ENCODE results near the gene CBLB.

CBLB gene

DNA sequence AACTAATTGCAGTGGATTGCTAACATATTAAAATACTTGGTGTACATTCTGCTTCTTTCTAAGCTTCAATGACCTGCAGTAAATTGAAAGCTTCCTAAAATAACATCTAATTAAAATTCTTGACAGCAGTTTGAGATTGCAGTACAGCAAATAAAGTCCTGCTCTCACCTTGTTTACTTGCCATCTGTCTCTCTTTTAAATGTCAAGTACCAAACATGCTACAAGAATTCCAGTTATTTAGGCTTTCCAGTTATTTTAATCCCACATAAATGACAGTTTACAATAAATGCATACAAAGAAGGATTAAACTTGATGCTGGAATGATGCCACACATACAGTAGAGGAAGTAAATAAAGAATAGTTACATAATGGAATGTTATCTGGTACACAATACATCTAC is 33.2 kb downstream of the CBLB start:
- H3K4me1 ChIP-seq (ENCODE audit: control insufficient read depth, insufficient read depth, low read length, unreplicated experiment), result peaks cover 31% of the 10 kb centered on the region
- peaks cover 8% of the 10 kb centered on the region for H3K79me2 ChIP-seq (ENCODE audit: control insufficient read depth, insufficient read depth, low read length, unreplicated experiment)
- H3K27ac ChIP-seq (ENCODE audit: low read depth, low read length), result peak overlapping the region; percentile 87
- H2AFZ ChIP-seq (ENCODE audit: low read length, unreplicated experiment), result no peak overlapping the region
- no peaks in the 10 kb centered on the region for H3K27me3 ChIP-seq (ENCODE audit: insufficient read depth, low read length)
- H3K36me3 ChIP-seq (ENCODE audit: insufficient read depth, low read length), result peaks cover 22% of the 10 kb centered on the region; the same call in 1 of the 2 replicates
- peak overlapping the region; percentile 60 for H3K4me3 ChIP-seq (ENCODE audit: low read depth, low read length)

GRCh38 chr3:105834768-105835167 is 34.0 kb downstream of the CBLB start:
- Histone ChIP-seq H3K27me3 (ENCODE audit: insufficient read depth, low read length) (no peaks in the 10 kb centered on the region), H3K4me1 (ENCODE audit: control insufficient read depth, insufficient read depth, low read length, unreplicated experiment) (peaks cover 36% of the 10 kb centered on the region), H3K79me2 (ENCODE audit: control insufficient read depth, insufficient read depth, low read length, unreplicated experiment) (peaks cover 8% of the 10 kb centered on the region), H3K36me3 (ENCODE audit: insufficient read depth, low read length) (peaks cover 22% of the 10 kb centered on the region; the same call in 1 of the 2 replicates), H2AFZ (ENCODE audit: low read length, unreplicated experiment) (no peak overlapping the region), H3K4me3 (ENCODE audit: low read depth, low read length) (no peak overlapping the region), H3K27ac (ENCODE audit: low read depth, low read length) (peak overlapping the region; percentile 87)

GRCh38 chr3:105832644-105833043 is 36.2 kb downstream of the CBLB start:
- H3K27ac ChIP-seq (ENCODE audit: low read depth, low read length), result no peak overlapping the region
- peaks cover 8% of the 10 kb centered on the region for H3K79me2 ChIP-seq (ENCODE audit: control insufficient read depth, insufficient read depth, low read length, unreplicated experiment)
- no peak overlapping the region for H2AFZ ChIP-seq (ENCODE audit: low read length, unreplicated experiment)
- H3K36me3 ChIP-seq (ENCODE audit: insufficient read depth, low read length), result peaks cover 22% of the 10 kb centered on the region; the same call in 1 of the 2 replicates
- H3K4me1 ChIP-seq (ENCODE audit: control insufficient read depth, insufficient read depth, low read length, unreplicated experiment), result peaks cover 54% of the 10 kb centered on the region
- no peaks in the 10 kb centered on the region for H3K27me3 ChIP-seq (ENCODE audit: insufficient read depth, low read length)
- no peak overlapping the region for H3K4me3 ChIP-seq (ENCODE audit: low read depth, low read length)

DNA sequence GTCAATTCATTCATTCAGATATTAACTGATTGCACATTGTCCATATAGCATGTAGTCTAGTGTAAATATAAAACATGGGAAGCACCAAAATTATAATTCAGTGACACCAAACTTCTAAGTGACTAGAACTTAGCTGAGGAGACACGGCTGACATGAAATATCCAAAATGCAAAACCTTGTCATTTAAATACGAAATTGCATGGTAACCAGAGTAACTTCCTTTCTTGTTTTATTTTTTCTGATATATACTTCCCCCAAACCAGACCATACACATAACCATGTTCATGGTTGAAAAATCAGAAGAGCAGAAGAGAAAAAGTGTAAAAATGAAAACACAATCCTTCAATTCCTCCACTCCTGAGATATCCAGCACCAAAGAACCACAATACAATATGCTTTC is 38.0 kb downstream of the CBLB start:
- H3K27ac ChIP-seq (ENCODE audit: low read depth, low read length), result peak overlapping the region; percentile 79
- no peak overlapping the region for H3K4me3 ChIP-seq (ENCODE audit: low read depth, low read length)
- H2AFZ ChIP-seq (ENCODE audit: low read length, unreplicated experiment), result no peak overlapping the region
- peaks cover 22% of the 10 kb centered on the region; the same call in 1 of the 2 replicates for H3K36me3 ChIP-seq (ENCODE audit: insufficient read depth, low read length)
- peaks cover 45% of the 10 kb centered on the region for H3K4me1 ChIP-seq (ENCODE audit: control insufficient read depth, insufficient read depth, low read length, unreplicated experiment)
- peaks cover 6% of the 10 kb centered on the region for H3K79me2 ChIP-seq (ENCODE audit: control insufficient read depth, insufficient read depth, low read length, unreplicated experiment)
- no peaks in the 10 kb centered on the region for H3K27me3 ChIP-seq (ENCODE audit: insufficient read depth, low read length)

- peak overlapping the region; percentile 79 for H3K27ac ChIP-seq (ENCODE audit: low read depth, low read length)
- no peaks in the 10 kb centered on the region for H3K27me3 ChIP-seq (ENCODE audit: insufficient read depth, low read length)
- peaks cover 22% of the 10 kb centered on the region; the same call in 1 of the 2 replicates for H3K36me3 ChIP-seq (ENCODE audit: insufficient read depth, low read length)
- H3K4me1 ChIP-seq (ENCODE audit: control insufficient read depth, insufficient read depth, low read length, unreplicated experiment), result peaks cover 37% of the 10 kb centered on the region
- peaks cover 4% of the 10 kb centered on the region for H3K79me2 ChIP-seq (ENCODE audit: control insufficient read depth, insufficient read depth, low read length, unreplicated experiment)
- H3K4me3 ChIP-seq (ENCODE audit: low read depth, low read length), result no peak overlapping the region
- no peak overlapping the region for H2AFZ ChIP-seq (ENCODE audit: low read length, unreplicated experiment)
These were observed 38.8 kb downstream of the CBLB start for GRCh38 chr3:105829871-105830622.

- H3K4me3 ChIP-seq (ENCODE audit: low read depth, low read length), result no peak overlapping the region
- peaks cover 22% of the 10 kb centered on the region; the same call in 1 of the 2 replicates for H3K36me3 ChIP-seq (ENCODE audit: insufficient read depth, low read length)
- peaks cover 4% of the 10 kb centered on the region for H3K79me2 ChIP-seq (ENCODE audit: control insufficient read depth, insufficient read depth, low read length, unreplicated experiment)
- H3K27me3 ChIP-seq (ENCODE audit: insufficient read depth, low read length), result no peaks in the 10 kb centered on the region
- H2AFZ ChIP-seq (ENCODE audit: low read length, unreplicated experiment), result no peak overlapping the region
- peak overlapping the region; percentile 92 for H3K27ac ChIP-seq (ENCODE audit: low read depth, low read length)
- peaks cover 39% of the 10 kb centered on the region for H3K4me1 ChIP-seq (ENCODE audit: control insufficient read depth, insufficient read depth, low read length, unreplicated experiment)
These were observed 39.6 kb downstream of the CBLB start for GRCh38 chr3:105829229-105829628.

DNA sequence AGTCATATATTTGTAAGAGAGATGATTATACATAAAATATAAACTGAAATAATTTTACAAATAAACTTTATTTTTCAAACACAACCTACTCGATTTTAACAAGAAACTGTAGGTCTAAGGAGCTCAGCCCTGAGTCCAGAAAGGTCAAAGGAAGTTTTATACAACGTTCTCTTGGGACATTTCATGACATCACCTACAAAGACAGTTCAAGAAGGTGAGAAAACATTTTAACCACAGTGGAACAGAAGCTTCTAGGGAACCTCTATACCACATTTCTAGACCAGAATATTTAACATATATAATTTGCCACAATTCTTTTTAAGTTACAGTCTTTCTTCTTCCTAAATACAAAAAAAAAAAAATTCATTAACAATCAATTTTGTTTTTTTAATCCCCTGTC is 40.1 kb downstream of the CBLB start:
- H3K27me3 ChIP-seq (ENCODE audit: insufficient read depth, low read length), result no peaks in the 10 kb centered on the region
- H3K4me1 ChIP-seq (ENCODE audit: control insufficient read depth, insufficient read depth, low read length, unreplicated experiment), result peaks cover 45% of the 10 kb centered on the region
- peaks cover 4% of the 10 kb centered on the region for H3K79me2 ChIP-seq (ENCODE audit: control insufficient read depth, insufficient read depth, low read length, unreplicated experiment)
- H3K36me3 ChIP-seq (ENCODE audit: insufficient read depth, low read length), result peaks cover 22% of the 10 kb centered on the region
- peak overlapping the region; percentile 92 for H3K27ac ChIP-seq (ENCODE audit: low read depth, low read length)
- no peak overlapping the region for H3K4me3 ChIP-seq (ENCODE audit: low read depth, low read length)
- no peak overlapping the region for H2AFZ ChIP-seq (ENCODE audit: low read length, unreplicated experiment)

DNA sequence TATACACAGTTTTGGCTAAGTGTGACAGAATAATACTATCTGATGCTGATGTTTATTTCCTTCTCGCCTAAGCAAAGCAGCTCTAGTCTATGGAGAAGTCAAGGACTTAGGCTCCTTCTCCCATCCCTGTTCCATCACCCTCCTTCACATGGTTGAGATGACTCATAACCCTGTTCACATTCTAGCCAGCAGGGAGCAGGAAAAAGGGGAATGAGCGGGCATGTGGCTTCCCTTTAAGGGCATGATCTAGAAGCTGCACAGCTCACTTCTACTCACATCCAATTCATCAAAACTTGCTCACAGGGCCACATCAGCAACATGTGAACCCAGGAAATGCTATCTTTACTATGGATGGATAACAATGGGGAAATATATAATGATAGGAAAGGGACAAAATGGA is 40.9 kb downstream of the CBLB start:
- Histone ChIP-seq H3K79me2 (ENCODE audit: control insufficient read depth, insufficient read depth, low read length, unreplicated experiment) (peaks cover 4% of the 10 kb centered on the region), H3K4me1 (ENCODE audit: control insufficient read depth, insufficient read depth, low read length, unreplicated experiment) (peaks cover 51% of the 10 kb centered on the region), H3K36me3 (ENCODE audit: insufficient read depth, low read length) (peaks cover 18% of the 10 kb centered on the region), H2AFZ (ENCODE audit: low read length, unreplicated experiment) (peak overlapping the region; percentile 12), H3K27me3 (ENCODE audit: insufficient read depth, low read length) (no peaks in the 10 kb centered on the region), H3K4me3 (ENCODE audit: low read depth, low read length) (no peak overlapping the region; the same call in 1 of the 2 replicates), H3K27ac (ENCODE audit: low read depth, low read length) (peak overlapping the region; percentile 92)

GRCh38 chr3:105826778-105827634 is 41.8 kb downstream of the CBLB start:
- Histone ChIP-seq H3K4me3 (ENCODE audit: low read depth, low read length) (0 out of 2 replicates have a peak overlapping the region, but pooled peaks have one; percentile 2), H3K27ac (ENCODE audit: low read depth, low read length) (peak overlapping the region; percentile 92), H3K79me2 (ENCODE audit: control insufficient read depth, insufficient read depth, low read length, unreplicated experiment) (peaks cover 4% of the 10 kb centered on the region), H3K27me3 (ENCODE audit: insufficient read depth, low read length) (no peaks in the 10 kb centered on the region), H3K36me3 (ENCODE audit: insufficient read depth, low read length) (peaks cover 9% of the 10 kb centered on the region), H2AFZ (ENCODE audit: low read length, unreplicated experiment) (no peak overlapping the region), H3K4me1 (ENCODE audit: control insufficient read depth, insufficient read depth, low read length, unreplicated experiment) (peaks cover 60% of the 10 kb centered on the region)

GRCh38 chr3:105824129-105824528 is 44.7 kb downstream of the CBLB start:
- Histone ChIP-seq H3K4me3 (ENCODE audit: low read depth, low read length) (peak overlapping the region; percentile 32; the same call in 1 of the 2 replicates), H3K79me2 (ENCODE audit: control insufficient read depth, insufficient read depth, low read length, unreplicated experiment) (no peaks in the 10 kb centered on the region), H3K27ac (ENCODE audit: low read depth, low read length) (peak overlapping the region; percentile 93), H3K27me3 (ENCODE audit: insufficient read depth, low read length) (no peaks in the 10 kb centered on the region), H3K36me3 (ENCODE audit: insufficient read depth, low read length) (peaks cover 4% of the 10 kb centered on the region), H3K4me1 (ENCODE audit: control insufficient read depth, insufficient read depth, low read length, unreplicated experiment) (peaks cover 59% of the 10 kb centered on the region), H2AFZ (ENCODE audit: low read length, unreplicated experiment) (no peak overlapping the region)
